Skeletal muscle tissue (tissue), 4 donors: Measurements from ENCODE around the gene CDC42EP4. TPM values are rescaled to one million over a fixed set of nuclear protein-coding genes. Genes with fewer than 3 reads are reported as not detected.
A peak's percentile ranks its signal among the peaks of the same experiment; 100 is the strongest.

Experiments
- H3K27ac ChIP-seq: one replicate; pipeline ENCODE4 v1.7.0; 2013; ENCODE audit warnings: mild to moderate bottlenecking, low read depth, low read length, inconsistent platforms
- H3K27me3 ChIP-seq, 3 donors: one replicate each; pipeline ENCODE4 v1.7.0; 2013; ENCODE audit warnings: low read length in 3 of 3; ENCODE audit not compliant: control insufficient read depth in 3 of 3, insufficient read depth in 3 of 3
- H3K36me3 ChIP-seq, 3 donors: one replicate each; pipeline ENCODE4 v1.7.0; 2013; ENCODE audit warnings: low read length in 3 of 3; ENCODE audit not compliant: control insufficient read depth in 3 of 3, insufficient read depth in 3 of 3
- H3K4me1 ChIP-seq, 3 donors: one replicate each; pipeline ENCODE4 v1.7.0; 2013; ENCODE audit warnings: low read length in 3 of 3, mild to moderate bottlenecking in 3 of 3; ENCODE audit not compliant: control insufficient read depth in 3 of 3, insufficient read depth in 3 of 3
- H3K4me3 ChIP-seq, 3 donors: one replicate each; pipeline ENCODE4 v1.7.0; 2013; ENCODE audit warnings: low read length in 3 of 3
- H3K9ac ChIP-seq, 3 donors: one replicate each; pipeline ENCODE4 v1.7.0; 2013; ENCODE audit warnings: low read length in 3 of 3, mild to moderate bottlenecking in 3 of 3, moderate library complexity in 2 of 3, low read depth in 1 of 3
- H3K9me3 ChIP-seq, 3 donors: one replicate each; pipeline ENCODE4 v1.7.0; 2013; ENCODE audit warnings: low read length in 3 of 3; ENCODE audit not compliant: control insufficient read depth in 3 of 3
- total RNA-seq: library from RNA; depleted of rRNA; stranded (reverse); fragments of >200 nt; gene quantifications from one replicate; pipeline ENCODE4 v1.2.3, GENCODE V29; 2014
- donor health status: Osteomylitis.

The CDC42EP4 gene
- total RNA-seq, 1 donor from 2014 or later, result 18.8 TPM

GRCh38 chr17:73292031-73292531, 19.7 kb downstream of the CDC42EP4 start:
- Histone ChIP-seq H3K27ac (peak overlapping the region; percentile 91), H3K36me3 (no peaks in the 10 kb centered on the region), H3K4me1 (peaks cover 31 to 68% (median 61%) of the 10 kb centered on the region in 3 donors), H3K27me3 (no peaks in the 10 kb centered on the region), H3K4me3 (peak overlapping the region; percentile 23 to 60 (median 40)), H3K9ac (peak overlapping the region; percentile 38 to 77 (median 61)), H3K9me3 (no peaks in the 10 kb centered on the region)

DNA sequence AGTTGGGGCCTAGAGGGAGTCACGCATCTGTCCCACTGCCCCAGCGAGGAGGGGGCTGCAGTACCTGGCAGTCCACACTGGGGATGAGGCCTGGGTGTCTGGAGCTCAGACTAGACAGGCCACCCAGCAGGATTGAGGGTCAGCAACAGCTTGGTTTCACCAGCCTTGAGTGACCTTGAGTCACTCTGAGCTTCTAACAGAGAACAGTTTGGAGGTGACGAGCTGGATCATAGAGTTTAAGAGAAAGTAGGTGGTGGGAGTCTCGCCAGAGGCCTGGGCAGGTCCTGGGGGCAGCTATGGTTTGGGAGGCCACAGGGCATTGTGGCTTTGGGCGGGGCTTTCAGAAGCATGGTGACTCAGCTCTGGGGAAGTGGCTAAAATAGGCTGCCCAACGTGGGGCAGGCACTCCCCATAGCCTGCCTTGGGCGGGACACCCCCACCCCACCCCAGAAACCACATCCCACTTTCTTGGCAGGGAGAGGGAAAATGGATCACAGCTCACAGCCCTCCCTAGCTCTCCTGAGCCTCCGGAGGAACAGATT, 20.5 kb downstream of the CDC42EP4 start:
- H3K9ac ChIP-seq, result peak overlapping the region; percentile 38 to 77 (median 61)
- no peaks in the 10 kb centered on the region for H3K36me3 ChIP-seq
- H3K27ac ChIP-seq, result peak overlapping the region; percentile 91
- H3K27me3 ChIP-seq, result no peaks in the 10 kb centered on the region
- H3K4me3 ChIP-seq, result peak overlapping the region; percentile 38 to 60 (median 40)
- H3K9me3 ChIP-seq, result no peaks in the 10 kb centered on the region
- H3K4me1 ChIP-seq, result peaks cover 38 to 75% (median 68%) of the 10 kb centered on the region in 3 donors

DNA sequence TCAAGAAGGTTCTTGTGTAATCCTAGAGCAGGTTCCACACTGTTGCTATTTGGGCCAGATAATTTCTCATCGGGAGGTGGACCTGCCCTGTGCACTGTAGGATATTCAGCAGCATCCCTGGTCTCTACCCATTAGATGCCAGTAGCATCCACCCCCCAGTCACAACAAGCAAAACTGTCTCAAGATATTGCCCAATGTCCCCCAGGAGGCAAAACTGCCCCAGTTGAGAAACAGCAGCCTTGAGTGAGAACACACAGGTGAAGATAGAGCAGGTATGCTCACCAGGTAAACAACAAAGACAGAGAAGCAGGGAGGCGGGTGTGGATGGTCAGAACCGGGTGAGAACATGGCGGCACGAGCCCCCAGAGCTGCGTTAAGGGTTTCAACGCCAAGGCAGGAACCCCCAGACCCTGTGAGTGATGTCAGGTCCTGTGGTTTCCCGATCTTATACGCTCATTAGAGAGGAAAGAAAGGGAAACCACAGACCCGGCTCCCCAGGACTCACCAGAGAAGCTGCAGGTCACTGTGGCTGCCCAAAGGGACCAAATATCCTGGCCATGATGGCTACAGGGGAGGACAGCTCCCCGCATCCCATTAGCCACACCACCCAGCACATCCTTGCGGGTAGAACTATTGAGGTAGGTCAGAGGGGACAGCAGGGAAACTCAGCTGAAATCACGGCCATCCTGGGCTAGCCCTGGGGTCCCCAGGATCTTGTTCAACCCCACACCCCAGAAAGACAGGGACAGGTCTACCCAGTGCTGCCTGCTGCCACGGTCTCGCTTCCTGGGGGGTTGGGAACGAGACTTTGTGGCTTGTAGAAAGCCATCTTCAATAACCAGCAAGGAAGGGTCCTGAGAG, 21.2 kb downstream of the CDC42EP4 start:
- peaks cover 40 to 81% (median 73%) of the 10 kb centered on the region in 3 donors for H3K4me1 ChIP-seq
- peak overlapping the region; percentile 91 for H3K27ac ChIP-seq
- H3K9ac ChIP-seq, result peak overlapping the region in 1 of 3 donors; percentile 61
- H3K27me3 ChIP-seq, result no peaks in the 10 kb centered on the region
- no peak overlapping the region for H3K4me3 ChIP-seq
- H3K36me3 ChIP-seq, result peaks cover 0 to 4% (median 3%) of the 10 kb centered on the region in 3 donors
- no peaks in the 10 kb centered on the region for H3K9me3 ChIP-seq

DNA sequence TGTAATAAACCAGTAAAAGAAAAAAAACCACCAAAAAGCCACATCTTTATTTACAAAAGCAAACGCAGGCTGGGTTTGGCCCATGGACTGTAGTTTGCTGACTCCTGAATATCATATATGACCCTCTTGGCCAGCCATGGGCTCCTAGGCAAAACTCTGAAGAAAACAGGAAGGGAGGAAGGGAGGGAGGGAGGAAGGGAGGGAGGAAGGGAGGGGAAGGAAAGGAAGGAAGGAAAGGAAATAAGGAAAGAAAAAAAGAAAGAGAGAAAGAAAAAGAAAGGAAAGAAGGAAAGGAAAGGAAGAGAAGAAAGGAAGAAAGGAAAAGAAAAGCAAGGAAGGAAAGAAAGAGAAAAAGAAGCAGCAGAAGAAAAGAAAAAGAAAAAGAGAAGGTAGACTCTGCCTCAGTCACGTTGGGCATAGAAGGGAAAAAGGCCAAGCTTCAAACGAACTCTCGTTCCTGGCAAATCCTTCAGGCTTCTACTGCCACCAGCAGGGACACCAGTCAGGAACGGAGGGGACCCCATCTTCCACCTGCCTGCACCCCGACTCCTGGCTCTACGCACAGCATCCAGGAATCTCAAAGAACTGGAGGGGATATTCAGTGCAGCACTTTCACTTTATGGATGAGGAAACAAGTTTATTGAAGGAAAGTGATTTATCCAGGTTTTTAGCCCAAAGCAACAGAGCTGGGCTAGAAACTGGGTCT, 22.1 kb downstream of the CDC42EP4 start:
- Histone ChIP-seq H3K9me3 (no peaks in the 10 kb centered on the region), H3K27me3 (no peaks in the 10 kb centered on the region), H3K4me1 (peaks cover 43 to 86% (median 80%) of the 10 kb centered on the region in 3 donors), H3K36me3 (peaks cover 5 to 11% (median 6%) of the 10 kb centered on the region in 3 donors), H3K9ac (no peak overlapping the region), H3K4me3 (no peak overlapping the region), H3K27ac (peak overlapping the region; percentile 44)

GRCh38 chr17:73288534-73289302, 23.1 kb downstream of the CDC42EP4 start:
- Histone ChIP-seq H3K27ac (no peak overlapping the region), H3K4me1 (peaks cover 43 to 81% (median 77%) of the 10 kb centered on the region in 3 donors), H3K9ac (peak overlapping the region in 1 of 3 donors; percentile 8), H3K36me3 (peaks cover 5 to 11% (median 6%) of the 10 kb centered on the region in 3 donors), H3K4me3 (no peak overlapping the region), H3K9me3 (no peaks in the 10 kb centered on the region), H3K27me3 (no peaks in the 10 kb centered on the region)

- Histone ChIP-seq H3K27me3 (no peaks in the 10 kb centered on the region), H3K27ac (no peak overlapping the region), H3K36me3 (peaks cover 5 to 11% (median 6%) of the 10 kb centered on the region in 3 donors), H3K4me3 (no peak overlapping the region), H3K9me3 (no peaks in the 10 kb centered on the region), H3K4me1 (peaks cover 34 to 63% (median 62%) of the 10 kb centered on the region in 3 donors), H3K9ac (no peak overlapping the region)
These were observed 24.9 kb downstream of the CDC42EP4 start for GRCh38 chr17:73286863-73287296.

GRCh38 chr17:73285916-73286862, 25.6 kb downstream of the CDC42EP4 start:
- H3K4me3 ChIP-seq, result no peak overlapping the region
- H3K4me1 ChIP-seq, result peaks cover 27 to 56% (median 55%) of the 10 kb centered on the region in 3 donors
- peaks cover 5 to 11% (median 6%) of the 10 kb centered on the region in 3 donors for H3K36me3 ChIP-seq
- no peaks in the 10 kb centered on the region for H3K9me3 ChIP-seq
- H3K9ac ChIP-seq, result no peak overlapping the region
- no peak overlapping the region for H3K27ac ChIP-seq
- no peaks in the 10 kb centered on the region for H3K27me3 ChIP-seq

DNA sequence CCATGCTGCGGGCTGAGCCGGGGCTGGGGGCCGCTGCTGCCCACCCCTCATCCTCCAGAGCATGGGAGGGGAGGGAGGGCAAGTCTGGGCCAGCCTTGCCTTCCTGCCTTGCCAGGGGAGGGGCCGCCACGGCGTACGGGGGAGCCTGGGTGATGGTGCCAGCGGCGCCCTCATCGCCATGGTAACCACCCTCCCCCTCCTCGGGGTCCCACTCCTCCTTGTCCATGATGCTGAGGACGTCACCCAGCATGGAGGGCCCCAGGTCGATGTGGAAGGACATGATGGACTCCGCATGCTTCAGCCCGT, 26.2 kb downstream of the CDC42EP4 start:
- peaks cover 20 to 50% (median 48%) of the 10 kb centered on the region in 3 donors for H3K4me1 ChIP-seq
- no peaks in the 10 kb centered on the region for H3K27me3 ChIP-seq
- H3K36me3 ChIP-seq, result peaks cover 5 to 11% (median 6%) of the 10 kb centered on the region in 3 donors
- no peaks in the 10 kb centered on the region for H3K9me3 ChIP-seq
- H3K9ac ChIP-seq, result no peak overlapping the region
- H3K4me3 ChIP-seq, result no peak overlapping the region
- no peak overlapping the region for H3K27ac ChIP-seq
